ENCODE data around the gene PIP5K1A. TPM values are rescaled to one million over a fixed set of nuclear protein-coding genes. Genes with fewer than 3 reads are reported as not detected.

PIP5K1A gene
- total and polyA plus RNA-seq, 9 of the 15 experiments (the other 6 are each of a cell fraction or from before 2014, with no cell fraction given) = 1.9 to 42.4 (median 18.8) TPM

- no peak overlapping the region; the same call in 1 of the 2 replicates for H3K4me2 ChIP-seq (ENCODE audit: insufficient read depth, low read length)
- ATAC-seq = no peak
- TF ChIP-seq ETV6 (IDR thresholded peaks at IDR 0.05; ENCODE audit: borderline replicate concordance in 1 of 2, low read depth in 2 of 2, low read length in 1 of 2) = no peak
- TF ChIP-seq ETV6 (CRISPR knock-in tag; IDR thresholded peaks at IDR 0.05; ENCODE audit: borderline replicate concordance) = no peak
- TF ChIP-seq NR2C2 (CRISPR knock-in tag; IDR thresholded peaks at IDR 0.05) = no peak
- TF ChIP-seq NR2C2 (tag; IDR thresholded peaks at IDR 0.05) = peak; percentile 56; the same call in 1 of the 2 replicates
- TF ChIP-seq, protein P1, sequence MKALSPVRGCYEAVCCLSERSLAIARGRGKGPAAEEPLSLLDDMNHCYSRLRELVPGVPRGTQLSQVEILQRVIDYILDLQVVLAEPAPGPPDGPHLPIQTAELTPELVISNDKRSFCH (CRISPR knock-in tag; IDR thresholded peaks at IDR 0.05) = no peak
- TF ChIP-seq, protein P1 (tag; IDR thresholded peaks at IDR 0.05) = 0 out of 2 replicates have a peak, but pooled peaks have one; percentile 20
- no peak for TF ChIP-seq ZNF77 (CRISPR knock-in tag; IDR thresholded peaks at IDR 0.05)
- no peak for TF ChIP-seq ARNT (IDR thresholded peaks at IDR 0.05)
- no peak for TF ChIP-seq COPS2 (conservative IDR thresholded peaks at IDR 0.05)
- TF ChIP-seq IRF9 (tag; IDR thresholded peaks at IDR 0.05) = no peak
- peak; percentile 68; the same call in 1 of the 2 replicates for TF ChIP-seq SPI1 (IDR thresholded peaks at IDR 0.05; ENCODE audit: borderline replicate concordance, low read depth, low read length)
- TF ChIP-seq NR2C1 (IDR thresholded peaks at IDR 0.05) = 0 out of 2 replicates have a peak, but pooled peaks have one; percentile 34
- no peak for TF ChIP-seq NR2C1 (tag; IDR thresholded peaks at IDR 0.05)
- no peak for TF ChIP-seq SRSF1 (IDR thresholded peaks at IDR 0.05; ENCODE audit: low read depth, low read length)
- TF ChIP-seq JUN (IDR thresholded peaks at IDR 0.05; ENCODE audit: borderline replicate concordance, low read depth, low read length) = 0 out of 2 replicates have a peak, but pooled peaks have one; percentile 41
- TF ChIP-seq JUN (CRISPR knock-in tag; IDR thresholded peaks at IDR 0.05; ENCODE audit: borderline replicate concordance) = no peak
- TF ChIP-seq SRSF3 (IDR thresholded peaks at IDR 0.05; ENCODE audit: insufficient read depth, low read length) = no peak
- TF ChIP-seq CTBP1 (IDR thresholded peaks at IDR 0.05; ENCODE audit: borderline replicate concordance) = peak; percentile 47; the same call in 1 of the 2 replicates
- no peak for TF ChIP-seq GTF3C2 (IDR thresholded peaks at IDR 0.05; ENCODE audit: borderline replicate concordance, extremely low read depth, insufficient read length)
These were observed 78.9 kb downstream of the PIP5K1A start for GRCh38 chr1:151277249-151277648.

More at GRCh38 chr1:151277249-151277648, 78.9 kb downstream of the PIP5K1A start:
- intact Hi-C loops (cut with micrococcal nuclease) = no loop called here
- H3K79me2 ChIP-seq (ENCODE audit: control insufficient read depth, insufficient read depth, low read length) = no peaks in the 10 kb centered on the region
- H3K9ac ChIP-seq (ENCODE audit: insufficient read depth in 1 of 2, low read depth in 2 of 2, low read length in 2 of 2) = no peak overlapping the region
- in situ Hi-C loops (cut with MboI) = no loop called here
- H3K9me1 ChIP-seq (ENCODE audit: control insufficient read depth, insufficient read depth, low read length) = no peaks in the 10 kb centered on the region
- no peaks in the 10 kb centered on the region for H4K20me1 ChIP-seq (replicated peaks; ENCODE audit: control insufficient read depth, insufficient read depth, low read length)
- POLR2A ChIA-PET = interaction anchor here (0.6 to 1.8 kb wide), 3 partner anchors 8 to 34 kb away, joined by 3 to 5 read pairs (median 4); partner anchors contain the start of gene PSMD4
- CTCF ChIA-PET (ENCODE audit: low intra/inter-chr PET ratio) = interaction anchor here (0.7 kb wide), 1 partner anchor 9 kb away, joined by 3 read pairs; no protein-coding TSS in a partner anchor
- H3K9me3 ChIP-seq (replicated peaks; ENCODE audit: control insufficient read depth, insufficient read depth, low read depth, low read length) = no peaks in the 10 kb centered on the region
- peaks cover 14% of the 10 kb centered on the region in 2 experiments; a peak in 4 of 5 replicates for H3K4me1 ChIP-seq (replicated peaks in 1 of 2; ENCODE audit: control insufficient read depth in 2 of 2, insufficient read depth in 2 of 2, low read length in 2 of 2)
- H3K27ac ChIP-seq (ENCODE audit: extremely low read depth, low read depth, low read length) = no peak overlapping the region
- peak; percentile 35 for FAIRE-seq
- H3K4me3 ChIP-seq = no peak overlapping the region
- H3K36me3 ChIP-seq (ENCODE audit: control insufficient read depth, insufficient read depth, low read length) = peaks cover 2% of the 10 kb centered on the region; the same call in 1 of the 3 replicates
- no TSS peak for BruUV-seq (replicated peaks)
- no peaks in the 10 kb centered on the region for H3K27me3 ChIP-seq (ENCODE audit: control insufficient read depth in 2 of 2, insufficient read depth in 2 of 2, low read length in 2 of 2)
- 22% methylated on average over 2 of the region's 2 CpGs for WGBS (ENCODE audit: insufficient coverage, low coverage, missing lambda C conversion rate)
- DNase-seq (ENCODE audit: extremely low read depth in 1 of 4, low spot score in 3 of 4) = no peak
- H2AFZ ChIP-seq (ENCODE audit: low read depth, low read length) = peak overlapping the region; percentile 54

Measured in K562 (cell line).